Measurements from ENCODE around the gene MAP3K8. TPM values are rescaled to one million over a fixed set of nuclear protein-coding genes. Genes with fewer than 3 reads are reported as not detected.

Gene MAP3K8
- total and polyA plus RNA-seq, 2 of the 8 experiments (the other 6 are each of a cell fraction or from before 2014, with no cell fraction given): 5.6 to 6.0 TPM

DNA sequence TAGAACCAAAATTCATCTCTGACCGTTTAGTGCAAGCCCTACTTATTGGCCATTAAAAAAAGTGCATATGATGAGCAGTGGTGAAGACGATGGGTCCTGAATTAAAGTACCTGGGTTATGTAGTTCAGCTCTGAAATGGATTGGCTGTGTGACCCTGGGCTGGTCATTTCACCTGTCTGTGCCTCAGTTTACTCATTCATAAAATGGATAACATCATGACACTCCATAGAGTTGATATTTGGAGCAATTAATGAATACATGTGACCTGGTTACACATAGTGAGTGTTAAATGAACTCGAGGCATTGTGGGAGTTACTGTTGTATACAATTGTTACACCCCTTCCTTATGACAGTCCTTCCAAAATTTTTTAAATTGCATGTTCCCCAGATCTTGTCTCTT lies 9.1 kb downstream of the MAP3K8 start:
- POLR2A ChIA-PET (ENCODE audit: partially characterized antibody): interaction anchor here (1.0 kb wide), 1 partner anchor 9 kb away, joined by 3 read pairs; the partner anchor contains the start of gene MAP3K8
- no peak for TF ChIP-seq TEAD4 (IDR thresholded peaks at IDR 0.05; ENCODE audit: low read depth, low read length)
- no peak for TF ChIP-seq ASH2L (IDR thresholded peaks at IDR 0.05; ENCODE audit: low read length)
- no peak for TF ChIP-seq CBX5 (IDR thresholded peaks at IDR 0.05; ENCODE audit: low read depth, low read length)
- no peak for TF ChIP-seq BRCA1 (IDR thresholded peaks at IDR 0.05; ENCODE audit: low read depth, low read length)
- TF ChIP-seq CBX8 (IDR thresholded peaks at IDR 0.05; ENCODE audit: borderline replicate concordance, low read depth, low read length): no peak
- no peak for TF ChIP-seq PHF8 (conservative IDR thresholded peaks at IDR 0.05; ENCODE audit: low read depth, low read length)
- TF ChIP-seq HDAC2 (IDR thresholded peaks at IDR 0.05; ENCODE audit: borderline replicate concordance in 1 of 2, low read depth in 2 of 2, low read length in 2 of 2): no peak
- TF ChIP-seq GABPA (IDR thresholded peaks at IDR 0.05; ENCODE audit: borderline replicate concordance, insufficient read depth, low read length): no peak
- TF ChIP-seq NANOG (IDR thresholded peaks at IDR 0.05; ENCODE audit: insufficient read depth, low read depth, low read length, poor library complexity, severe bottlenecking): no peak
- no peak for TF ChIP-seq BACH1 (IDR thresholded peaks at IDR 0.05; ENCODE audit: low read length)
- no peak for TF ChIP-seq KDM4A (IDR thresholded peaks at IDR 0.05; ENCODE audit: low read depth, low read length, severe bottlenecking)
- no peak for TF ChIP-seq HDAC6 (IDR thresholded peaks at IDR 0.05; ENCODE audit: low read depth, low read length)
- TF ChIP-seq POLR2AphosphoS5 (IDR thresholded peaks at IDR 0.05; ENCODE audit: low read depth, low read length): no peak
- no peak for TF ChIP-seq GTF2F1 (IDR thresholded peaks at IDR 0.05; ENCODE audit: borderline replicate concordance, low read depth, low read length)

More for the DNA sequence above, 9.1 kb downstream of the MAP3K8 start:
- H4K91ac ChIP-seq (replicated peaks; ENCODE audit: insufficient read length, low read length): no peak overlapping the region
- H3K23ac ChIP-seq (ENCODE audit: insufficient read length): no peak overlapping the region
- FAIRE-seq (no peak), DNase-seq (ENCODE audit: low read depth in 1 of 2, low spot score in 2 of 2) (no peak)
- H3K9me3 ChIP-seq (ENCODE audit: insufficient read depth in 2 of 2, low read depth in 1 of 2, low read length in 1 of 2): no peaks in the 10 kb centered on the region
- H2BK120ac ChIP-seq (replicated peaks; ENCODE audit: low read depth, low read length): no peak overlapping the region
- H4K5ac ChIP-seq (ENCODE audit: insufficient read length, low read depth, low read length): no peak overlapping the region
- H3K79me2 ChIP-seq (ENCODE audit: control insufficient read depth in 1 of 2, insufficient read depth in 2 of 2, low read length in 2 of 2): peaks cover 0 to 2% of the 10 kb centered on the region in 2 experiments; a peak in 1 of 4 replicates
- no peak overlapping the region for H3K56ac ChIP-seq (replicated peaks; ENCODE audit: insufficient read length, low read depth, low read length)
- no peak overlapping the region for H2AFZ ChIP-seq (ENCODE audit: low read length)
- peaks cover 0 to 9% (median 3%) of the 10 kb centered on the region in 4 experiments; a peak in 5 of 8 replicates for H3K36me3 ChIP-seq (ENCODE audit: control insufficient read depth in 2 of 4, insufficient read depth in 4 of 4, low read length in 3 of 4)
- H2BK20ac ChIP-seq (ENCODE audit: low read length): no peak overlapping the region
- no peaks in the 10 kb centered on the region for H3K23me2 ChIP-seq (ENCODE audit: low read depth, low read length)
- H3K79me1 ChIP-seq (ENCODE audit: low read depth, low read length): no peaks in the 10 kb centered on the region
- CTCF ChIA-PET (ENCODE audit: partially characterized antibody): interaction anchor here (1.1 to 1.4 kb wide), 4 partner anchors 20 to 148 kb away, joined by 3 read pairs; no protein-coding TSS in a partner anchor
- no peak overlapping the region for H3K9ac ChIP-seq (replicated peaks in 1 of 4; ENCODE audit: extremely low read depth in 1 of 4, low read depth in 3 of 4, low read length in 3 of 4)
- H3K4me3 ChIP-seq (ENCODE audit: extremely low read depth in 1 of 4, insufficient read depth in 2 of 4, low read depth in 3 of 4, low read length in 4 of 4): no peak overlapping the region
- H3K4me2 ChIP-seq (ENCODE audit: insufficient read depth in 1 of 2, low read depth in 2 of 2, low read length in 2 of 2): no peak overlapping the region
- WGBS, 2 experiments (ENCODE audit: extremely low coverage in 1 of 2, insufficient coverage in 1 of 2, insufficient read length in 1 of 2, insufficient replicate concordance in 2 of 2, low coverage in 1 of 2, low lambda C conversion rate in 2 of 2, missing lambda C conversion rate in 1 of 2): 82% methylated on average over 3 of the region's 3 CpGs; no CpG with 5 or more reads in 1 of the 2 experiments
- no peak overlapping the region for H2AK5ac ChIP-seq (ENCODE audit: low read depth, low read length)
- peaks cover 1 to 6% (median 4%) of the 10 kb centered on the region in 4 experiments; a peak in 5 of 7 replicates for H3K4me1 ChIP-seq (replicated peaks in 1 of 4; ENCODE audit: control insufficient read depth in 3 of 4, insufficient read depth in 4 of 4, low read length in 3 of 4)
- H3K4ac ChIP-seq (replicated peaks; ENCODE audit: insufficient read length, low read depth, low read length): no peak overlapping the region
- no peak overlapping the region for H2BK5ac ChIP-seq (ENCODE audit: low read depth, low read length)
- H3K14ac ChIP-seq (ENCODE audit: insufficient read length): no peak overlapping the region
- no peak overlapping the region for H4K8ac ChIP-seq (ENCODE audit: extremely low read depth, insufficient read depth, low read length)
- no peak overlapping the region for H3K27ac ChIP-seq (ENCODE audit: low read depth, low read length)
- H3K18ac ChIP-seq (ENCODE audit: extremely low read depth, low read length): no peak overlapping the region
- H2BK15ac ChIP-seq (ENCODE audit: low read length): no peak overlapping the region
- H2BK12ac ChIP-seq (ENCODE audit: low read depth, low read length): no peak overlapping the region
- peaks cover 0 to 1% (median 0%) of the 10 kb centered on the region in 4 experiments; a peak in 1 of 7 replicates for H3K27me3 ChIP-seq (replicated peaks in 1 of 4; ENCODE audit: control insufficient read depth in 3 of 4, extremely low read depth in 1 of 4, insufficient read depth in 3 of 4, low read length in 3 of 4)
- peaks cover 3 to 4% of the 10 kb centered on the region in 2 experiments for H4K20me1 ChIP-seq (replicated peaks in 1 of 2; ENCODE audit: control insufficient read depth in 1 of 2, insufficient read depth in 2 of 2, low read length in 2 of 2)

All from H1 (cell line).